Mononuclear cell (primary cell): ENCODE data around the gene LITAF. TPM values are rescaled to one million over a fixed set of nuclear protein-coding genes. Genes with fewer than 3 reads are reported as not detected.
"Not testable (repeated sequence)": the region's sequence is repeated elsewhere in the genome, so short reads cannot be mapped to it uniquely, and the experiment has no call there.

Experiments used
- H3K27me3 ChIP-seq: 2 replicates; pipeline ENCODE4 v1.6.0; 2011; ENCODE audit warnings: low read length, control low read depth; ENCODE audit not compliant: insufficient read depth
- H3K4me1 ChIP-seq: 2 replicates; pipeline ENCODE4 v1.5.1; 2011; ENCODE audit warnings: mild to moderate bottlenecking, low read length, control low read depth; ENCODE audit not compliant: insufficient read depth
- H3K4me3 ChIP-seq: 2 replicates; pipeline ENCODE4 v1.5.1; 2011; ENCODE audit warnings: mild to moderate bottlenecking, low read length, moderate library complexity
- H3K9me3 ChIP-seq: 2 replicates; pipeline ENCODE4 v1.5.1; 2011; ENCODE audit warnings: low read depth, mild to moderate bottlenecking, control low read depth, low read length
- total RNA-seq: library from RNA; depleted of rRNA; stranded (reverse); fragments of >200 nt; gene quantifications from one replicate; pipeline ENCODE4 v1.2.3, GENCODE V29; 2012

The LITAF gene
- total RNA-seq, 1 donor = 169 TPM

- peaks cover 43% of the 10 kb centered on the region for H3K4me1 ChIP-seq
- no peaks in the 10 kb centered on the region for H3K27me3 ChIP-seq
- H3K4me3 ChIP-seq = no peak overlapping the region
- no peaks in the 10 kb centered on the region for H3K9me3 ChIP-seq
Measured at GRCh38 chr16:11597235-11598095, 10.7 kb upstream of the LITAF start.

GRCh38 chr16:11596572-11597226, 10.0 kb upstream of the LITAF start:
- Histone ChIP-seq H3K4me3 (no peak overlapping the region), H3K27me3 (no peaks in the 10 kb centered on the region)

GRCh38 chr16:11593581-11593980, 6.9 kb upstream of the LITAF start:
- Histone ChIP-seq H3K9me3 (no peaks in the 10 kb centered on the region), H3K27me3 (no peaks in the 10 kb centered on the region), H3K4me3 (no peak overlapping the region), H3K4me1 (peaks cover 29% of the 10 kb centered on the region)

More at GRCh38 chr16:11596572-11597226, 10.0 kb upstream of the LITAF start:
- Histone ChIP-seq H3K4me1 (peaks cover 43% of the 10 kb centered on the region), H3K9me3 (no peaks in the 10 kb centered on the region)

- not testable (repeated sequence) for H3K9me3 ChIP-seq, H3K27me3 ChIP-seq, H3K4me3 ChIP-seq
- peaks cover 29% of the 10 kb centered on the region for H3K4me1 ChIP-seq
Measured at GRCh38 chr16:11593076-11593475, 6.4 kb upstream of the LITAF start.

GRCh38 chr16:11591630-11592029, 4.9 kb upstream of the LITAF start:
- H3K9me3 ChIP-seq, H3K27me3 ChIP-seq, H3K4me3 ChIP-seq: not testable (repeated sequence)
- H3K4me1 ChIP-seq = peaks cover 25% of the 10 kb centered on the region

GRCh38 chr16:11589198-11589550, 2.5 kb upstream of the LITAF start:
- H3K27me3 ChIP-seq = no peaks in the 10 kb centered on the region
- H3K4me1 ChIP-seq = peaks cover 41% of the 10 kb centered on the region
- H3K4me3 ChIP-seq = no peak overlapping the region
- no peaks in the 10 kb centered on the region for H3K9me3 ChIP-seq

GRCh38 chr16:11588321-11589197, 1.8 kb upstream of the LITAF start:
- Histone ChIP-seq H3K27me3 (no peaks in the 10 kb centered on the region), H3K9me3 (no peaks in the 10 kb centered on the region), H3K4me1 (peaks cover 48% of the 10 kb centered on the region), H3K4me3 (no peak overlapping the region)

- Histone ChIP-seq H3K9me3 (no peaks in the 10 kb centered on the region), H3K27me3 (no peaks in the 10 kb centered on the region), H3K4me1 (peaks cover 56% of the 10 kb centered on the region), H3K4me3 (peak overlapping the region; percentile 84)
Measured at GRCh38 chr16:11587643-11588247, 1.0 kb upstream of the LITAF start.

- peak overlapping the region; percentile 84 for H3K4me3 ChIP-seq
- H3K27me3 ChIP-seq = no peaks in the 10 kb centered on the region
- H3K9me3 ChIP-seq = no peaks in the 10 kb centered on the region
- H3K4me1 ChIP-seq = peaks cover 65% of the 10 kb centered on the region
Measured at GRCh38 chr16:11586378-11586855, 302 bp downstream of the LITAF start.

GRCh38 chr16:11585460-11586377, 1.0 kb downstream of the LITAF start:
- Histone ChIP-seq H3K4me1 (peaks cover 72% of the 10 kb centered on the region), H3K4me3 (peak overlapping the region; percentile 84), H3K27me3 (no peaks in the 10 kb centered on the region), H3K9me3 (no peaks in the 10 kb centered on the region)

GRCh38 chr16:11583889-11584565, 2.7 kb downstream of the LITAF start:
- Histone ChIP-seq H3K4me3 (peak overlapping the region; percentile 84), H3K27me3 (no peaks in the 10 kb centered on the region), H3K4me1 (peaks cover 83% of the 10 kb centered on the region), H3K9me3 (no peaks in the 10 kb centered on the region)

GRCh38 chr16:11583166-11583565, 3.6 kb downstream of the LITAF start:
- H3K9me3 ChIP-seq = no peaks in the 10 kb centered on the region
- H3K4me3 ChIP-seq = no peak overlapping the region
- H3K4me1 ChIP-seq = peaks cover 83% of the 10 kb centered on the region
- H3K27me3 ChIP-seq = no peaks in the 10 kb centered on the region

- Histone ChIP-seq H3K4me1 (peaks cover 83% of the 10 kb centered on the region), H3K27me3 (no peaks in the 10 kb centered on the region), H3K9me3 (no peaks in the 10 kb centered on the region), H3K4me3 (no peak overlapping the region)
Measured at GRCh38 chr16:11582157-11582814, 4.4 kb downstream of the LITAF start.
